DMS 273 (cell line): ENCODE data around the gene CCL13.
A peak's percentile ranks its signal among the peaks of the same experiment; 100 is the strongest.

Experiments used
- DNase-seq: peaks from one replicate; lab custom pipeline; 2025; ENCODE audit not compliant: unreplicated experiment; lab: John Stamatoyannopoulos, UW

The CCL13 gene

GRCh38 chr17:34361478-34362061 lies 5.3 kb downstream of the CCL13 start:
- DNase-seq = peak; percentile 92

GRCh38 chr17:34363183-34363661 lies 6.9 kb downstream of the CCL13 start, which contains the start of gene CCL1:
Gene CCL1 (minus strand): TSS chr17:34363233. CDS start chr17:34363161, 72 bp downstream.
- DNase-seq = no peak

- no peak for DNase-seq
Observed at GRCh38 chr17:34364751-34365150, 8.5 kb downstream of the CCL13 start.

- no peak for DNase-seq
Observed at GRCh38 chr17:34365340-34365739, 9.1 kb downstream of the CCL13 start.

GRCh38 chr17:34366010-34366409 lies 9.7 kb downstream of the CCL13 start:
- no peak for DNase-seq

GRCh38 chr17:34366529-34367107 lies 10.3 kb downstream of the CCL13 start:
- no peak for DNase-seq

GRCh38 chr17:34367486-34368195 lies 11.4 kb downstream of the CCL13 start:
- no peak for DNase-seq

- no peak for DNase-seq
Observed at GRCh38 chr17:34368196-34368945, 12.1 kb downstream of the CCL13 start.

GRCh38 chr17:34368946-34369500 lies 12.7 kb downstream of the CCL13 start:
- no peak for DNase-seq

- no peak for DNase-seq
Observed at GRCh38 chr17:34369571-34369970, 13.3 kb downstream of the CCL13 start.

- DNase-seq = no peak
Observed at GRCh38 chr17:34370376-34370996, 14.2 kb downstream of the CCL13 start.

GRCh38 chr17:34370997-34371395 lies 14.7 kb downstream of the CCL13 start:
- no peak for DNase-seq

- no peak for DNase-seq
Observed at GRCh38 chr17:34371405-34372100, 15.3 kb downstream of the CCL13 start.

GRCh38 chr17:34374457-34374856 lies 18.2 kb downstream of the CCL13 start:
- no peak for DNase-seq

GRCh38 chr17:34375426-34375997 lies 19.2 kb downstream of the CCL13 start:
- no peak for DNase-seq

GRCh38 chr17:34377078-34377823 lies 21.0 kb downstream of the CCL13 start:
- no peak for DNase-seq

GRCh38 chr17:34378664-34379101 lies 22.4 kb downstream of the CCL13 start:
- no peak for DNase-seq

GRCh38 chr17:34379868-34380267 lies 23.6 kb downstream of the CCL13 start:
- DNase-seq = no peak

- no peak for DNase-seq
Observed at GRCh38 chr17:34382621-34383124, 26.4 kb downstream of the CCL13 start.
